Measurements from ENCODE around the gene IFNG. TPM values are rescaled to one million over a fixed set of nuclear protein-coding genes. Genes with fewer than 3 reads are reported as not detected.

IFNG gene
- total and polyA plus RNA-seq, 10 of the 15 experiments (the other 5 are each of a cell fraction or from before 2014, with no cell fraction given), result 0.10 to 1.4 (median 0.25) TPM; not detected in 2

DNA sequence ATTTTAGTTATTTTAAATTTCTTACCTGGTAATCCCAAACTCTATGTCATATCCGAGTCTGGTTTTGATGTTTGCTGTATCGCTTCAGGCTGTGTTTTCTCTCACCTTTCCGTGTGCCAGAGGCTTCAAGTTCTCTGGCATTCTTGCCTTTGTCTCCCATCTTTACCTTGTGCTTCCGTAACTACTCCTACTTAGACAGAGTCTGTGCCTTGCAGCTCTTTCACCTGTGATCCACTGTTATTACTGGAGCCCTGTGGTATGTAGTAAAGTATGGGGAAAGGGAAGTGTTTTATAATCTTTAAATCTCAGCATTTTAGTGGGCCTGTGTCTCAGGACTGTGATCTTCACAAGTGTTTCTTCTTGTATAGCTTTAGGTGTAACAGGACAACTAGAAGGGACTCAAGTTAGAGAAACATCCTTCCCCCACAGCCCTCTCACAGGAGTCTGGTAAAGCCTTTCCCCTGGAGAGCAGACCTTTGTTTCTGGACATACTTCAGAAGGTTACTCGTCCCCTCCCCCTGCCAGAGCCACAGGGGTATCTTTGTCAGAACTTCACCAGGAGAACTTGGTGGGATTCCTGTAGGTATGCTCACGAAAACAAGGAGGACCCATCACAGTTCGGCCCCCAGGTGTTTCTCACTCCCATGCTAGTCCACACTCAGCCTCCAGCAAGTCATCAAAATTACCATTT lies 11.1 kb downstream of the IFNG start:
- Histone ChIP-seq H3K79me2 (ENCODE audit: control insufficient read depth, insufficient read depth, low read length) (no peaks in the 10 kb centered on the region), H3K4me1 (ENCODE audit: control insufficient read depth, insufficient read depth, low read length) (no peaks in the 10 kb centered on the region), H3K36me3 (ENCODE audit: control insufficient read depth in 2 of 2, insufficient read depth in 2 of 2, low read length in 1 of 2) (no peaks in the 10 kb centered on the region), H3K27me3 (replicated peaks in 1 of 2; ENCODE audit: control insufficient read depth in 2 of 2, insufficient read depth in 2 of 2, low read length in 1 of 2) (no peaks in the 10 kb centered on the region; a peak in 1 of 4 replicates), H3K27ac (ENCODE audit: control insufficient read depth, insufficient read depth) (no peak overlapping the region), H3K4me3 (no peak overlapping the region), H4K20me1 (ENCODE audit: control insufficient read depth, insufficient read depth) (no peaks in the 10 kb centered on the region), H3K9me3 (replicated peaks; ENCODE audit: control insufficient read depth, insufficient read depth, low read length) (no peaks in the 10 kb centered on the region), H3K9ac (ENCODE audit: control insufficient read depth, insufficient read depth, low read length) (no peak overlapping the region), H3K4me2 (ENCODE audit: control insufficient read depth, insufficient read depth) (no peak overlapping the region), H2AFZ (ENCODE audit: control insufficient read depth, low read depth, low read length) (no peak overlapping the region)
- DNase-seq (ENCODE audit: low read depth, low spot score) (no peak), ATAC-seq (no peak), FAIRE-seq (no peak)
- POLR2A ChIA-PET, result interaction anchor here (1.0 kb wide), 1 partner anchor 54 kb away, joined by 3 read pairs; no protein-coding TSS in a partner anchor
- RAD21 ChIA-PET (ENCODE audit: unreplicated experiment), result no interaction called here
- SMC1A ChIA-PET (ENCODE audit: uncharacterized antibody, unreplicated experiment), result interaction anchor here (0.8 to 1.2 kb wide), 4 partner anchors 10 to 750 kb away, joined by 3 to 4 read pairs (median 4); no protein-coding TSS in a partner anchor
- CTCF ChIA-PET, result interaction anchor here (1.2 to 2.0 kb wide), 3 partner anchors 10 to 108 kb away, joined by 5 to 8 read pairs (median 5); no protein-coding TSS in a partner anchor
- intact Hi-C loops (cut with micrococcal nuclease; ENCODE audit: unreplicated experiment), result no loop called here
- WGBS (ENCODE audit: insufficient coverage, insufficient replicate concordance, low lambda C conversion rate, missing lambda C conversion rate), result 24% methylated on average over 7 of the region's 7 CpGs
- in situ Hi-C loops (cut with MboI), result no loop called here
- TF ChIP-seq NFYB (IDR thresholded peaks at IDR 0.05; ENCODE audit: insufficient read depth, low read depth, low read length) (no peak), JUNB (IDR thresholded peaks at IDR 0.05) (no peak), ESRRA (IDR thresholded peaks at IDR 0.05; ENCODE audit: low read length) (no peak), YBX1 (IDR thresholded peaks at IDR 0.05) (no peak), KAT2A (conservative IDR thresholded peaks at IDR 0.05; ENCODE audit: control insufficient read depth, low read depth, low read length) (no peak), TAF1 (IDR thresholded peaks at IDR 0.05; ENCODE audit: borderline replicate concordance, low read depth, low read length) (no peak), CHD2 (IDR thresholded peaks at IDR 0.05; ENCODE audit: borderline replicate concordance, low read depth, low read length) (no peak)
- TF ChIP-seq, protein P1, sequence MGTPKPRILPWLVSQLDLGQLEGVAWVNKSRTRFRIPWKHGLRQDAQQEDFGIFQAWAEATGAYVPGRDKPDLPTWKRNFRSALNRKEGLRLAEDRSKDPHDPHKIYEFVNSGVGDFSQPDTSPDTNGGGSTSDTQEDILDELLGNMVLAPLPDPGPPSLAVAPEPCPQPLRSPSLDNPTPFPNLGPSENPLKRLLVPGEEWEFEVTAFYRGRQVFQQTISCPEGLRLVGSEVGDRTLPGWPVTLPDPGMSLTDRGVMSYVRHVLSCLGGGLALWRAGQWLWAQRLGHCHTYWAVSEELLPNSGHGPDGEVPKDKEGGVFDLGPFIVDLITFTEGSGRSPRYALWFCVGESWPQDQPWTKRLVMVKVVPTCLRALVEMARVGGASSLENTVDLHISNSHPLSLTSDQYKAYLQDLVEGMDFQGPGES (IDR thresholded peaks at IDR 0.05), result no peak
- TF ChIP-seq, protein P2, sequence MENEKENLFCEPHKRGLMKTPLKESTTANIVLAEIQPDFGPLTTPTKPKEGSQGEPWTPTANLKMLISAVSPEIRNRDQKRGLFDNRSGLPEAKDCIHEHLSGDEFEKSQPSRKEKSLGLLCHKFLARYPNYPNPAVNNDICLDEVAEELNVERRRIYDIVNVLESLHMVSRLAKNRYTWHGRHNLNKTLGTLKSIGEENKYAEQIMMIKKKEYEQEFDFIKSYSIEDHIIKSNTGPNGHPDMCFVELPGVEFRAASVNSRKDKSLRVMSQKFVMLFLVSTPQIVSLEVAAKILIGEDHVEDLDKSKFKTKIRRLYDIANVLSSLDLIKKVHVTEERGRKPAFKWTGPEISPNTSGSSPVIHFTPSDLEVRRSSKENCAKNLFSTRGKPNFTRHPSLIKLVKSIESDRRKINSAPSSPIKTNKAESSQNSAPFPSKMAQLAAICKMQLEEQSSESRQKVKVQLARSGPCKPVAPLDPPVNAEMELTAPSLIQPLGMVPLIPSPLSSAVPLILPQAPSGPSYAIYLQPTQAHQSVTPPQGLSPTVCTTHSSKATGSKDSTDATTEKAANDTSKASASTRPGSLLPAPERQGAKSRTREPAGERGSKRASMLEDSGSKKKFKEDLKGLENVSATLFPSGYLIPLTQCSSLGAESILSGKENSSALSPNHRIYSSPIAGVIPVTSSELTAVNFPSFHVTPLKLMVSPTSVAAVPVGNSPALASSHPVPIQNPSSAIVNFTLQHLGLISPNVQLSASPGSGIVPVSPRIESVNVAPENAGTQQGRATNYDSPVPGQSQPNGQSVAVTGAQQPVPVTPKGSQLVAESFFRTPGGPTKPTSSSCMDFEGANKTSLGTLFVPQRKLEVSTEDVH (IDR thresholded peaks at IDR 0.05; ENCODE audit: low read depth, partially characterized antibody), result no peak
- TF ChIP-seq, protein P3, sequence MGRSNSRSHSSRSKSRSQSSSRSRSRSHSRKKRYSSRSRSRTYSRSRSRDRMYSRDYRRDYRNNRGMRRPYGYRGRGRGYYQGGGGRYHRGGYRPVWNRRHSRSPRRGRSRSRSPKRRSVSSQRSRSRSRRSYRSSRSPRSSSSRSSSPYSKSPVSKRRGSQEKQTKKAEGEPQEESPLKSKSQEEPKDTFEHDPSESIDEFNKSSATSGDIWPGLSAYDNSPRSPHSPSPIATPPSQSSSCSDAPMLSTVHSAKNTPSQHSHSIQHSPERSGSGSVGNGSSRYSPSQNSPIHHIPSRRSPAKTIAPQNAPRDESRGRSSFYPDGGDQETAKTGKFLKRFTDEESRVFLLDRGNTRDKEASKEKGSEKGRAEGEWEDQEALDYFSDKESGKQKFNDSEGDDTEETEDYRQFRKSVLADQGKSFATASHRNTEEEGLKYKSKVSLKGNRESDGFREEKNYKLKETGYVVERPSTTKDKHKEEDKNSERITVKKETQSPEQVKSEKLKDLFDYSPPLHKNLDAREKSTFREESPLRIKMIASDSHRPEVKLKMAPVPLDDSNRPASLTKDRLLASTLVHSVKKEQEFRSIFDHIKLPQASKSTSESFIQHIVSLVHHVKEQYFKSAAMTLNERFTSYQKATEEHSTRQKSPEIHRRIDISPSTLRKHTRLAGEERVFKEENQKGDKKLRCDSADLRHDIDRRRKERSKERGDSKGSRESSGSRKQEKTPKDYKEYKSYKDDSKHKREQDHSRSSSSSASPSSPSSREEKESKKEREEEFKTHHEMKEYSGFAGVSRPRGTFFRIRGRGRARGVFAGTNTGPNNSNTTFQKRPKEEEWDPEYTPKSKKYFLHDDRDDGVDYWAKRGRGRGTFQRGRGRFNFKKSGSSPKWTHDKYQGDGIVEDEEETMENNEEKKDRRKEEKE (IDR thresholded peaks at IDR 0.05), result no peak
- TF ChIP-seq, protein P4, sequence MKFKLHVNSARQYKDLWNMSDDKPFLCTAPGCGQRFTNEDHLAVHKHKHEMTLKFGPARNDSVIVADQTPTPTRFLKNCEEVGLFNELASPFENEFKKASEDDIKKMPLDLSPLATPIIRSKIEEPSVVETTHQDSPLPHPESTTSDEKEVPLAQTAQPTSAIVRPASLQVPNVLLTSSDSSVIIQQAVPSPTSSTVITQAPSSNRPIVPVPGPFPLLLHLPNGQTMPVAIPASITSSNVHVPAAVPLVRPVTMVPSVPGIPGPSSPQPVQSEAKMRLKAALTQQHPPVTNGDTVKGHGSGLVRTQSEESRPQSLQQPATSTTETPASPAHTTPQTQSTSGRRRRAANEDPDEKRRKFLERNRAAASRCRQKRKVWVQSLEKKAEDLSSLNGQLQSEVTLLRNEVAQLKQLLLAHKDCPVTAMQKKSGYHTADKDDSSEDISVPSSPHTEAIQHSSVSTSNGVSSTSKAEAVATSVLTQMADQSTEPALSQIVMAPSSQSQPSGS (IDR thresholded peaks at IDR 0.05; ENCODE audit: low read length), result no peak
- no TSS peak for BruUV-seq (replicated peaks)
